ENCODE data around the gene AKAP8L.
A peak's percentile ranks its signal among the peaks of the same experiment; 100 is the strongest.

Gene AKAP8L

DNA sequence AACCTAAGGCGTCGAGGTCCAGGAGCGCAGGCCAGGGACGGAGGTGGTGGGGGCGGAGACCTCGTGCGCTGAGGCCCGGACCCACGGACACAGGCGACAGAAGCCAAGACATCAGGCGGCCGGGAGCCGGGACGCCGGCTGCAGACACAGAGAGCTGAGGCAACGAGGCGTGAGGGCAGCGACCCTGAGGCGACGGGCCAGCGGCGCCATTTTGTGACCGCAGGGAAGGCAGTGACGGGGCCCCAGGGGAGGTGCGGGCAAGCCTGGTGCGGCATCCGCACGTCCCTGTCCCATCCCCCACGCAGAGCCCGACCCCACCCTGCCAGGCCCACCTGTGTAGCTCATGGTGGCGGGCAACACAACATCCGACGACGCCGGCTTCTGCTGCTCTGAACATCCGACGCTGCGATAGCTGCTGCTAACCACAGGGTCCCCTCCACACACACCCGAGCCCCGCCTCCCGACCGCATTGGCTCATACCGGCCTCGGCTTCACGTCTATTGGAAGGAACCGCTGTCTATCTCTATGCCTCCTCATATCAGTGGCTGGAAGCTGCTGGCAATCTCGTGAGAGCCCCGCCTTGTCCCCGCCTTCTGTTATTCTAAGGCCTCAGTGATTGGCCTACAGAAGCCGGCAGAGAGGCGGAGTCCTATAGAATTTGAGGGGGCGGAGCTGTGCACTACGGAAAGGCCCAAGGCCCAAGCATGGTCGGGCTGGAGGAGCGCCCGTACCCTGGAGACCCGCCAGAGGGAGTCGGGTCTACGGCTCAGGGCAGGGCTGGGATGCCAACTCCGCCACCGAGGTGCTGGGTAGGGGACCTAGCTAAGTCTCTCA is at the start of gene AKAP8L:
TSS of gene AKAP8L (minus strand) at position 410 of the 834 bp plus-strand sequence. CDS start at position 345, 65 bp downstream.
- Histone ChIP-seq H3K4me3 (ENCODE audit: low read depth, low read length) (peak within 1 kb of the TSS; percentile 98), H3K9me3 (ENCODE audit: control insufficient read depth, insufficient read depth, low read length) (no peaks in the 10 kb centered on the region), H3K9ac (ENCODE audit: low read depth, low read length) (peak within 1 kb of the TSS; percentile 91), H3K36me3 (ENCODE audit: control insufficient read depth, insufficient read depth, low read length) (peaks cover 12% of the 10 kb centered on the region), H3K27me3 (ENCODE audit: control insufficient read depth, insufficient read depth, low read length) (no peaks in the 10 kb centered on the region), H3K4me1 (ENCODE audit: control insufficient read depth, insufficient read depth, low read length) (peaks cover 6% of the 10 kb centered on the region)

DNA sequence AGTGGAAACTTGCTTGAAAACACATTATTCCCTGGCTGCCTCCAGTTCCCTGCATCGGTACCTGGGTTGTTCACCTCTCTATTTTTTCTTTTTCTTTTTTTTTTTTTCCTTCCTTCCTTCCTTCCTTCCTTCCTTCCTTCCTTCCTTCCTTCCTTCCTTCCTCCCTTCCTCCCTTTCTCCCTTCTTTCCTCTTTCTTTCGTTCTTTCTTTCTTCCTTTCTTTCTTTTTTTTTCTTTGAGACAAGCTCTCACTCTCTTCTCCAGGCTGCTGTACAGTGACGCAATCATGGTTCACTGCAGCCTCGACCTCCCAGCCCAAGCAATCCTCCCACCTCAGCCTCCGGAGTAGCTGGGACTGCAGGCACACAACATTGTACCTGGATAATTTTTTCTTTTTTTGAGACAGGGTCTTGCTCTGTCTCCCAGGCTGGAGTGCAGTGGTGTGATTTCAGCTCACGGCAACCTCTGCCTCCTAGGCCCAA is 49.0 kb upstream of the AKAP8L start:
- Histone ChIP-seq H3K9me3 (ENCODE audit: control insufficient read depth, insufficient read depth, low read length) (no peaks in the 10 kb centered on the region), H3K4me1 (ENCODE audit: control insufficient read depth, insufficient read depth, low read length) (no peaks in the 10 kb centered on the region), H3K9ac (ENCODE audit: low read depth, low read length) (no peak overlapping the region), H3K36me3 (ENCODE audit: control insufficient read depth, insufficient read depth, low read length) (peaks cover 2% of the 10 kb centered on the region), H3K27me3 (ENCODE audit: control insufficient read depth, insufficient read depth, low read length) (peaks cover 58% of the 10 kb centered on the region), H3K4me3 (ENCODE audit: low read depth, low read length) (no peak overlapping the region)

- Histone ChIP-seq H3K9ac (ENCODE audit: low read depth, low read length) (no peak overlapping the region), H3K4me1 (ENCODE audit: control insufficient read depth, insufficient read depth, low read length) (no peaks in the 10 kb centered on the region), H3K9me3 (ENCODE audit: control insufficient read depth, insufficient read depth, low read length) (no peaks in the 10 kb centered on the region), H3K4me3 (ENCODE audit: low read depth, low read length) (no peak overlapping the region), H3K27me3 (ENCODE audit: control insufficient read depth, insufficient read depth, low read length) (peaks cover 54% of the 10 kb centered on the region), H3K36me3 (ENCODE audit: control insufficient read depth, insufficient read depth, low read length) (peaks cover 2% of the 10 kb centered on the region)
These were observed 48.3 kb upstream of the AKAP8L start for GRCh38 chr19:15466851-15467733.

DNA sequence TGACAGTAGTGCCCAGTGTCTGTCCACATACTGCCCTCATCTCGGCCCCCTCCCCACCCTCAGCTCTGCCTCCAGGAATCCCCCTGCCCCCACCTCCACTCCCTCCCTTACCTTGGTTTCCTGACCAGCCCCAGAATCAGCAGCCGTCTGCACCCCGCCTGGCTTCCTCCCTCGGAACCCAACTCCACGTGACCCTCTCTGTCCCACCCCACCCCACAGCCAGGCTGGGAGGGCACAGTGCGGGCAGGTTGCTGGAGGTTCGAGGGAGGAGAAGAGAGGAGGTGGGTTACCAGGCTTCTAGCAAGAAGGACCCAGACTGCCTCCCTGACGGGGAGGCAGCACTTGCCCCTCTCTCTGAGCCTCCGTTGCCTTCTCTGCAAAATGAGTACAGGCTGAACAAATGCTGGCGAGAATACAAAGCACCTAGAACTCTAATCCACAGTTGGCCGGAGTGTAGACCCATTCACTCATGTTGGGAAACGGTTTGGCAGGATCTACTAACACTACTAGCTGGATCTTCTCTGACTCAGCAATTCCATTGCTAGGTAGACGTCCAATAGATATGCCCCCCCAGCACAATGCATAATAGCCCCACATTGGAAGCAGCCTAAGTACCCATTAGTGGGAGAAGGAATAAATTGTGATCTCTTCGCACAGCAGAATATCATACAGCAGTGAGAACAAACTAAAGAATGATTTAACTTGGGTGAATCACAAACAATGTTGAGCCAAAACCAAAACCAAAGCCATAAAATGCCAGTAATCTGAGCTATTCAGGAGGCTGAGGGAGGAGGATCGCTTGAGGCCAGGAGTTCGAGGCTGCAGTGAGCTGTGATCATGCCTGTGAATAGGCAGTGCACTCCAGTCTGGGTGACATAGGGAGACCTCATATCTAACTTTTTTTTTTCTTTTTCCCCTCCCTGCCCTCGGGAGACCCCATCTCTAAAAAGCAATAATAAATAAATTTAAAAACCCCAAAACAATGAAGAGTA is 45.9 kb upstream of the AKAP8L start, which contains the start of gene RASAL3:
TSS of gene RASAL3 (minus strand) at position 151 of the 992 bp plus-strand sequence. CDS start 186 bp downstream, outside the sequence.
- peak within 1 kb of the TSS; percentile 51 for H3K4me3 ChIP-seq (ENCODE audit: low read depth, low read length)

DNA sequence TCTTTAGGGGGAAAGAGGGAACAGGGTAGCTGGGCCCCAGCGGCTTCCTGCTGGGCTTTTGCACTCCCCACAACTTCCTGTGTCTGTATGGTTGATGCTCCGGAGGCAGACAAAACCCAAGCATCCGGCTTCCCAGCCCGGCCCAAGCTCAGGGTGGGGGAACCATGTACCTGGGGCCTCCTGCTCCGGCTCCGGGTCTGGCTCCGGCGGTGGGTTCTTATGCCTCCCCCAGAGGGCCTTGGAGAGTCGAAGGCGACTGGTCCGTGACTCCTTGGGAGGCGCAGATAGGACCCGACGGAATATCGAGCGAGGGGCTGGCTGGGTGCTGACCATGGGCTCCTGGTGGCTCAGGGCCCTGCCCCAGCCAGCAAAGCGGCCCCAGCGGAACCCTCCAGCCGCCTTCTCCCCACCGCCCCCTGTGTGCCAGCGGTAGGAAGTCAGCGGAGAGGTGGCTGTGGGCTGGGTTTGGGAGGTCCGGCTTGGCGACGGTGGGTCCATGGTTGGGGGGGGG is 45.1 kb upstream of the AKAP8L start:
- Histone ChIP-seq H3K4me1 (ENCODE audit: control insufficient read depth, insufficient read depth, low read length) (no peaks in the 10 kb centered on the region), H3K9ac (ENCODE audit: low read depth, low read length) (peak overlapping the region; percentile 76), H3K4me3 (ENCODE audit: low read depth, low read length) (peak overlapping the region; percentile 51), H3K36me3 (ENCODE audit: control insufficient read depth, insufficient read depth, low read length) (no peaks in the 10 kb centered on the region), H3K27me3 (ENCODE audit: control insufficient read depth, insufficient read depth, low read length) (peaks cover 54% of the 10 kb centered on the region), H3K9me3 (ENCODE audit: control insufficient read depth, insufficient read depth, low read length) (no peaks in the 10 kb centered on the region)

More for the DNA sequence above, 45.9 kb upstream of the AKAP8L start, which contains the start of gene RASAL3:
- H3K36me3 ChIP-seq (ENCODE audit: control insufficient read depth, insufficient read depth, low read length), result peaks cover under 1% of the 10 kb centered on the region
- peak within 1 kb of the TSS; percentile 76 for H3K9ac ChIP-seq (ENCODE audit: low read depth, low read length)
- H3K9me3 ChIP-seq (ENCODE audit: control insufficient read depth, insufficient read depth, low read length), result no peaks in the 10 kb centered on the region
- H3K27me3 ChIP-seq (ENCODE audit: control insufficient read depth, insufficient read depth, low read length), result peaks cover 54% of the 10 kb centered on the region
- no peaks in the 10 kb centered on the region for H3K4me1 ChIP-seq (ENCODE audit: control insufficient read depth, insufficient read depth, low read length)

DNA sequence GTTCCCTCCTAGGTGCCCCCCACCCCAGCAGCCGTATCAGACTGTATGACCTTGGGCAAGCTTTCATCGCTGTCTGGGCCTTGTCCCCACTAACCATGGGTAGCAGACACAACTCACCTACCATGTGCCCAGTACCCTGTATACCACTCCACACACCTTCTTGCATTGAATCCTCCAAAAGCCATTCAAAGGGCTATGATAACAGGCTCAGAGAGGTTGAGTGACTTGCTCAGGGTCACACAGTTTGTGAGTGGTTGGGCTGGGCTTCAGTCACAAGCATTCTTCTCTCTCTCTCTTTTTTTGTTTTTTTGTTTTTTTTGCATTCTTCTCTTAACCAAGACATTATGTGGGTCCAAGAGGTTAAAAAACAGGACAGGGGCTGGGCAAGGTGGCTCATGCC is 42.9 kb upstream of the AKAP8L start:
- Histone ChIP-seq H3K4me1 (ENCODE audit: control insufficient read depth, insufficient read depth, low read length) (peaks cover 2% of the 10 kb centered on the region), H3K9me3 (ENCODE audit: control insufficient read depth, insufficient read depth, low read length) (no peaks in the 10 kb centered on the region), H3K27me3 (ENCODE audit: control insufficient read depth, insufficient read depth, low read length) (peaks cover 51% of the 10 kb centered on the region), H3K4me3 (ENCODE audit: low read depth, low read length) (no peak overlapping the region), H3K9ac (ENCODE audit: low read depth, low read length) (no peak overlapping the region), H3K36me3 (ENCODE audit: control insufficient read depth, insufficient read depth, low read length) (no peaks in the 10 kb centered on the region)

DNA sequence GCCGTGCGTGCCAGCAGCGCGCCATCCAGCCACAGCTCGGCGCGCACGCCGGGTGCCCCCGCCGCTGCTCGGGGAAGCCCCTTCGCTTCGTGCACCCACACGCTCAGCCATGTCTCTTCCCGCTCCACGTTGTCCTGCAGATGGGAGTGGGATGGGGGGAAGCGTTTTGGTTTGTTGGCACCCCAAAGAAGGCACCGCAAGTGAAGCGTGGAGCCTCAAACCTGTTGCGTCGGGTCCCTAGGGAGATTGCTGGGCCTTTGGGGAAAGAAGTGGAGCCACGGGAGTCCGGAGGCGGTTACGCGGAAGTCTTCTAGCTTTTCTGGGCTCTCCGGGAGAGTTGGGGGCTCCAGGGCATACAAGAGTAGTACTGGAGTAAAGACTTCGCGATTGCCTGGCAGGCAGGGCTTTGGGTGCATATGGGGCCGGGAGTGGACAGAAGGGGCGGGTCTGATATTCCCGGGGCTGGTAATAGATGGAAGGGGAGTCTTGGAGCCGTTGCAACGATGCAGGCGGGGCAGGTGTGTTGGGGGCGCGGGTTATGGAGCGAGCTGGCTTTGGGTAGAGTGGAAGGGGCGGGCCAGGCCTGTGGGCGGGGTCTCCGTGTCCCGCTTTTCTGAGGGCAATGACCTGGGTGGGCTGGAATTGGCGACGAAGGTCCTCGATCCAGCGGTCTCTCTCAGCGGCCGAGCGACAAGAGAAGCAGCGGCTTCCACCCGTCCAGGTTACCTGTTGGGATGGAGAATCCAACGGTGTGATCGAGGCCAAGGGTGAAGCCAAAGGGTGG is 39.1 kb upstream of the AKAP8L start:
- H3K36me3 ChIP-seq (ENCODE audit: control insufficient read depth, insufficient read depth, low read length), result no peaks in the 10 kb centered on the region
- no peak overlapping the region for H3K9ac ChIP-seq (ENCODE audit: low read depth, low read length)
- no peaks in the 10 kb centered on the region for H3K9me3 ChIP-seq (ENCODE audit: control insufficient read depth, insufficient read depth, low read length)
- H3K4me1 ChIP-seq (ENCODE audit: control insufficient read depth, insufficient read depth, low read length), result peaks cover 4% of the 10 kb centered on the region
- peaks cover 70% of the 10 kb centered on the region for H3K27me3 ChIP-seq (ENCODE audit: control insufficient read depth, insufficient read depth, low read length)
- peak overlapping the region; percentile 47 for H3K4me3 ChIP-seq (ENCODE audit: low read depth, low read length)

DNA sequence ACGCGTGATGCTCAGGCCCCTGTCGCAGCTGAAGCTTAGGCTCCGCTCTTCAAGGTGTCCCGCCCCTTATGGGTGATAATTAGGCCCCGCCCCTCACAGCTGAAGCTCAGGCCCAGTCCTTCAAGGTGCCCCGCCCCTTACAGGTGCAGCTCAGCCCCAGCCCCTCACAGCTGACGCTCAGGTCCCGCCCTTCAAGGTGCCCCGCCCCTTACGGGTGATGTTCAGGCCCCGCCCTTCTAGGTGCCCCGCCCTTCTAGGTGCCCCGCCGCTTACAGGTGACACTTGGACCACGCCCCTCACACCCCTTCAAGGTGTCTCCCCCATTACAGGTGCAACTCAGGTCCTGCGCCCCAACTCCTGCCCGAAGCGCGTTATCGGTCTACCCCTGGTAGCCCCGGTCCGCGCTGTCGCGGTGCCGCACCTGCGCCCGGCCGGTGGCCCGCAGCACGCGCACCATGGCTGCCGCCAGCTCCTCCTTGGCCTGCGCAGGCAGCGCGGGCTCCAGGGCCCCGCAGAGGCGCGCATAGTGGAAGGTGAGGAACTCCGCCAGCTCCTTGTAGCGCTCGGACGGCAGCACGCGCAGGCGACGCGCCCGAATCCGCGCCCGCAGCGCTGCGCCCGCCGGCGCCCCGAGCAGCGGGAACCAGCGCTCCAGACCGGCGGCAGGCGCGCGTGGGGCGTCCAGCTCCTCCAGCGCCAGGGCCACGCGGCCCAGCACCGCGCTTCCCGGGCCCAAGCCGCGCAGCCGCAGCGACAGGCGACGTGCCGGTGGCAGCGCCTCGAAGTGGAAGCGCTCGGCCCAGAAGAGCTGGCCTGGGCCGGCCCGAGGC is 38.3 kb upstream of the AKAP8L start:
- no peaks in the 10 kb centered on the region for H3K36me3 ChIP-seq (ENCODE audit: control insufficient read depth, insufficient read depth, low read length)
- H3K9me3 ChIP-seq (ENCODE audit: control insufficient read depth, insufficient read depth, low read length), result no peaks in the 10 kb centered on the region
- peak overlapping the region; percentile 49 for H3K4me3 ChIP-seq (ENCODE audit: low read depth, low read length)
- peaks cover 4% of the 10 kb centered on the region for H3K4me1 ChIP-seq (ENCODE audit: control insufficient read depth, insufficient read depth, low read length)
- H3K27me3 ChIP-seq (ENCODE audit: control insufficient read depth, insufficient read depth, low read length), result peaks cover 70% of the 10 kb centered on the region
- no peak overlapping the region for H3K9ac ChIP-seq (ENCODE audit: low read depth, low read length)

GRCh38 chr19:15456441-15456840 is 37.7 kb upstream of the AKAP8L start:
- Histone ChIP-seq H3K27me3 (ENCODE audit: control insufficient read depth, insufficient read depth, low read length) (peaks cover 70% of the 10 kb centered on the region), H3K9ac (ENCODE audit: low read depth, low read length) (no peak overlapping the region), H3K4me1 (ENCODE audit: control insufficient read depth, insufficient read depth, low read length) (peaks cover 4% of the 10 kb centered on the region), H3K4me3 (ENCODE audit: low read depth, low read length) (peak overlapping the region; percentile 49), H3K36me3 (ENCODE audit: control insufficient read depth, insufficient read depth, low read length) (no peaks in the 10 kb centered on the region), H3K9me3 (ENCODE audit: control insufficient read depth, insufficient read depth, low read length) (no peaks in the 10 kb centered on the region)

All from iPS-15b (cell line).